ENCODE measurements around the gene NPFF.
"Not testable (repeated sequence)": the region's sequence is repeated elsewhere in the genome, so short reads cannot be mapped to it uniquely, and the experiment has no call there.

Gene NPFF, protein sequence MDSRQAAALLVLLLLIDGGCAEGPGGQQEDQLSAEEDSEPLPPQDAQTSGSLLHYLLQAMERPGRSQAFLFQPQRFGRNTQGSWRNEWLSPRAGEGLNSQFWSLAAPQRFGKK

DNA sequence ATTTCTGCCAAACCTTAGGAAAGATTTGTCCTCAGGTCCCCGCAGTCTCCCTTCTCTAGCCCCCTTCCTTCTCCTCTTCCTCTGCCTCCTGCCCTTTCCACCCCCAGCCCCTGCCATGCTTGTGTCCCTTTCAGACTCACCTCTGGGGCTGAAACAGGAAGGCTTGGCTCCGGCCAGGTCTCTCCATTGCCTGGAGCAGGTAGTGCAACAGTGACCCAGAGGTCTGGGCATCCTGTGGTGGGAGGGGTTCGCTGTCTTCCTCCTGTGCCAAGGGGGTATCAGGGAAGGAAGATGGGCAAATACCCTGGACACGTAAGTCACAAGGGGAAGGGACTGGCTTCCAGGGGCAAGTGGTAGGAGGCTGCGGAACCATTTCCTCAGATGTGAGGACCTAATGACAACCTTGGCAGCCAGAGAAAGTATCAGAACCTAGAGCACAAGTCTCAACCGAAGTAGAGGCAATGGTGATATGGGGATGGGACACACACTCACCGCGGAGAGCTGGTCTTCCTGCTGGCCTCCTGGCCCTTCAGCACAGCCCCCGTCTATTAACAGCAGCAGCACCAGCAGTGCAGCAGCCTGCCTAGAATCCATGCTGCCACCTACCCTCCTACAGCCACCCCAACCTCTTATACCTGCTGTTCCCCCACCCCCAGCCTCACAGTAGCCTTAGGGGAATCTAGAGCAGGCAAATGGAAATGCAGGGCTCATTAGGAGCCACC is at the start of gene NPFF:
Gene NPFF, minus strand, starts transcription at position 604 of the 722 bp plus-strand sequence. Its CDS starts 10 bp downstream, at position 594.
- DNase-seq (ENCODE audit: low read depth in 2 of 2), result no peak

DNA sequence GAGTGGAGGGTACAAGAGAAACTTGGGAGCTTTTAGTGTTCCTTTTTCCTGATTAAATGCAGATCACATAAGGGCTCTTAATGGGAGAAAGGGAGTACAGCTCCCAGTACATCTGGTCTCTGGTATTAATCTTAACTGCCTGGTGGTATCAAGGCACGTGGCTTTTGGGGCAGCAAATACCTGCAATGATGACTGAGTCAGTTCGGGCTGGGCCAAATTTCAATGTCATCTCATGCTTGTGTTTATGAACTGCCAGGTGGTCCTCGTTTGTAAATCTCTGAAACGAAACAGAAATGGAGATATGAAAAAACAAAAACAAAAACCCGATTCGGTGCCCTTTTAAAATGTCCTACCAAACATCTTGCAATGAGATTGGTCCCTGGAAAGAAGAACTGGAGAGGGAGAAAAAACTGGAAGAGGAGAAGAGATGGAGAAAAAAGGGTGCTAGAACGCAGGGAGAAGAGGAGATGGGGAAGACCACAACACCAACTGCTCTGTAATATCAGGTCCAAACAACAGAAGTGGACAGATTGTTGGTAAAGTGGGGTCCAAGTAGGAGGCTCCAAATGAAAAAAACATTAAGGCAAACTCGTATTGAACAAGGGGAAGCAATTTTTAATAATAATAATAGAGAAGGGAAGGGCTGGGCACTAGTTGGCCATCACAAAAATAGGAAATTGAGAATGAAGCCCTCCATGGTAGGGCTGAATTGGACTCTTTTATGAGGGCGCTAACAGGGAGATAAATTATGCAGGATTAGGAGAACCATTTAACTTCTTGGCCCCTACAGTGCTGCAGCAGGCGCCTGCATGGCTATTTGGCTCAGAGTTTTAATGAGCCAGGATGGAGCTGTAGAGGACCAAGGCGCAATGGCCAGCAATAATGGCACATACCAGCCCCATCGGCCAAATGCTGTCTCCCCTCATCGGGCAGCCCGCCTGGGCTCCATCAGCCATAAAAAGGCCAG is 45.4 kb upstream of the NPFF start:
- no peak for DNase-seq (ENCODE audit: low read depth in 2 of 2)

DNA sequence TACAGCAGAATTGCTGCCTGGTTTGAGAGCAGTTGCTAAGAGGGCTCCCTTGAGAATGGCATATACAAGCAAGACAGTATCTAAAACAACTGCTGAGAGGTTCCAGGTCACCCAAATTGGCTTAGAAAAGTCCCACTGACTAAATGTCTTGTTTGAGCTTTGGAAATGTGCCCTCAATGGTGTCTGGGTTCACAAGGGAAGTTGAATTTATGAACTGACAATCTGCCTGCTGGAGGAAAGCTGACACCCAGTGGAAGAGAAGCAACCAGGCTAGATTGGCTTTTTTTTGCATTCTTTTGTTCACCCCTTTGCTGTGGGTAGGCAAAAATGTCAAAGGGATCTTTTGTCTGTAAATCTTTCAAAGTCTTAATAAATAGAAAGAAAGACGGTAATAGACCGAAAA is 44.6 kb upstream of the NPFF start:
- DNase-seq (ENCODE audit: low read depth in 2 of 2), result no peak

DNA sequence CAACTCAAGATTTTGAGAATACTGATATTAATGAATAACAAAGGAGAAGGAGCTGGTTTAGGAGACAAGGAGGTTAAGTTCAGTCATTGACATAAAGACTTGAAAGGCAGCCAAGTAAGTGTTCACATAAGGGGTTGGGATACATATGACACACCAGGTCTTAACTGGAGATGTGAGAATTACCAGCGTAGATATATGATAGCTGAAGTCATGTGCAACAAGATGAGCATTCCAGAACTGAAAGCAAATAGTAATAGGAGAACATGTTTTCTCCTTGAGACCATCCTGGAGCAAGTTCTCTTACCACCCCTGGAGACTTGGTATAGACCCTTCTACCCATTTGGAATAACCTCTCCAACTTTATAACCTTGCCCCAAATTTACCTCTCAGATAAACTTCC is 43.3 kb upstream of the NPFF start:
- DNase-seq (ENCODE audit: low read depth in 2 of 2), result no peak

DNA sequence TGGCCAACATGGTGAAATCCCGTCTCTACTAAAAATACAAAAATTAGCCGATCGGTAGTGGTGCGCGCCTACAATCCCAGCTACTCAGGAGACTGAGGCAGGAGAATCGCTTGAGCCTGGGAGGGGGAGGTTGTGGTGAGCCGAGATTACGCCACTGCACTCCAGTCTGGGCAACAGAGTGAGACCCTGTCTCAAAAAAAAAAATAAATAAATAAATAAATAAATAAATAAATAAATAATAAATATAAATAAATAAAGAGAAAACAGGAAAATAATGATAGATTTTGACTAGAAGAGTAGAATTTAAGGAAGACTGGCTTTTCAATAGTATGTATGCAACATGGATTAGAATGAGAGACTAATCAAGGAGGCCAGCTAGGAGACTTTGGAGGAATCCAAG is 42.8 kb upstream of the NPFF start:
- not testable (repeated sequence) for DNase-seq (ENCODE audit: low read depth in 2 of 2)

DNA sequence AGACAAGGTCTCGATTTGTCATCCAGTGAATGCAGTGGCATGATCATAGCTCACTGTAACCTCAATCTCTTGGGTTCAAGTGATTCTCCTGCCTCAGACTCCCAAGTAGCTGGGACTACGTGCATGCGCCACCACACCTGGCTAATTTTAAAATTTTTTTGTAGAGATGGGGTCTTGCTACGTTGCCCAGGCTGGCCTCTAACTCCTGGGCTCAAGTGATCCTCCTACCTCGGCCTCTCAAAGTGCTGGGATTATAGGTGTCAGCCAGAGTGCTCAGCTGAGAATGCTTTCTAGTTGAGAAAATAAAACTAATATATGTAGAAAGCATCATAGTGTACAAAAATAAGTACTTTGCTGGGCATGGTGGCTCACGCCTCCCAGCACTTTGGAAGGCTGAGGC is 41.1 kb upstream of the NPFF start:
- not testable (repeated sequence) for DNase-seq (ENCODE audit: low read depth in 2 of 2)

DNA sequence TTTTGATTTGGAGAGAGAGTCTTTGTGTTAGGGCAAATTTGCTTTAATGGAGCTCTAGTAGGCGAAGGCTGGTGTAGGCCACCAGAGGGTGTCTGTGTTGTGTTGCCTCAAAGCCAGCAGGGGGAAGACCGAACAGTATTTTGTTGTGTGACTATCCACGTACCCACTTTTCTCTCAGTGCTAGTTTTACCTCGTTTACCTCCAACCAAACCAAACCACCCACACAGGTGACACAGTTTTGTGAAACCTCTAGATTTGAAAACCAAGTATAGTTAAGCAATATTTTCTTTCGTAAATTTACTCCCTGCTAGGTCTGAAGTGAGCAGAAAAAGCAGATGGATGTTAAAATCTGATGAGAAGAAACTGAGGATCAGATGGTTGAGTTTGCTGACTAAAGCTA is 36.3 kb upstream of the NPFF start:
- peak in 1 of 2 donors; percentile 3 for DNase-seq (ENCODE audit: low read depth in 2 of 2)

DNA sequence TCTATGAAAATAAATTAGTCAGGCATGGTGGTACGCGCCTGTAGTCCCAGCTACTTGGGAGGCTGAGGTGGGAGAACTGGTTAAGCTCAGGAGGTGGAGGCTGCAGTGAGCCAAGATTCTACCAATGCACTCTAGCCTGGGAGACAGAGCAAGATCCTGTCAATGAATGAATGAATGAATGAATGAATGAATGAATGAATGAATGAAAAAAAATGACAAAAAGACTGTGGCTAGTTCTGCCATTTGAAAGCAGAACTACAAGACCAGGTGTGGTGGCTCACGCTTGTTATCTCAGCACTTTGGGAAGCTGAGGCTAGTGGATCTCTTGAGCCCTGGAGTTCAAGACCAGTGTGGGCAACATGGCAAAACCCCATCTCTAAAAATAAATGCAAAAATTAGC is 32.2 kb upstream of the NPFF start:
- DNase-seq (ENCODE audit: low read depth in 2 of 2), result no peak

DNA sequence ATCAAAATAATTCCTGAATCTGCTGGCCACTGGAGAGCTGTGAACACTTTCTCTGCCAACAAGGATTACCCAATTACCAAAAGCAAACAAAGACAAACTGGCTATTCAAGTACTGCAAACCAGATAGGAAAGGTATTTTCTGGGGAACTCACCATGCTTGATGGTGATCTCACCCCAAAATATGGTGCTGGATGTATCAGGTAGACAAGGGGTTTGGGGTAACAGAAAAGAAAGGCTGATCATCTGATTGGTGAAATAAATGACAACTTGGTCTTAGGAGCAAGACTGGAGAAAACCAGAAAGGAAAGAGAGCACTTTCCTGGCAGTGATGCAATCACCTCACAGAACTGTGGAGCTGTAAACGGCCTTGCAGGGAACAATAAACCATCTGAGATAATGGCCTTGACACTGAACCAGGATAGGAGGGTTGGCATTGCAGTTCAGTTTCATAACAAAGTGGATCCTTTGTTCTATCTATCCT is 31.0 kb upstream of the NPFF start:
- DNase-seq (ENCODE audit: low read depth in 2 of 2), result no peak

DNA sequence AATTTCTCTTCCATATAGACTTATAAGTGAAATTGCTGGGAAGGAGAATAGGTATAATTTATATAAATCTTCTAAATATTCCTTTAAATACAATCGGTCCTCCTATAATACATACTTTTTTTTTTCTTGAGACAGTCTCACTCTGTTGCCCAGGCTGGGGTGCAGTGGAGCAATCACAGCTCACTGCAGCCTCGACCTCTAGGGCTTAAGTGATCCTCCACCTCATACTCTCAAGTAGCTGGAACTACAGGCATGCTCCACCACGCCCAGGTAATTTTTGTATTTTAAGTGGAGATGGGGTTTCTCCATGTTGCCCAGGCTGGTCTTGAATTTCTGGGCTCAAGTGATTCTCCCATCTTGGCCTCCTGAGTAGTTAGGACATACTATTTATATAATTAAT is 29.7 kb upstream of the NPFF start:
- DNase-seq (ENCODE audit: low read depth in 2 of 2), result no peak

DNA sequence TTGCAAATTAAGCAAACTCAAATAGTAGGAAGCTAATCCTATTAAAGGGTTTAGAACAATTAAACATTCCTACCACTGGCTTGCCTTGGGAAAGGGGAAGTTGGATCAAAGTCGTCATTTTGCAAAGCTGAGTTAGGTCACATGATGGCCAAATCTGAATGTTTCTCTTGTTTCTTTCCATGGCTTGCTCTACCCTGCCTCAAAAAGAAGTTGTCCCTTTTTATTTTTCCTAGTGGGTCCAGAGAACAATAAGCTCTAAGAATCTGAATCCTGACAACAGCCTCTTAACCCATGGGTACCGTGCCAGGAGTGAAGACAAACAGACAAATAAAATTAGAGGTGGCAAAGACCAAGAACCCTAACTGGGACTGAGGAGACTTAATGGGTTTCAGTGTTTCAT is 26.2 kb upstream of the NPFF start:
- DNase-seq (ENCODE audit: low read depth in 2 of 2), result no peak

DNA sequence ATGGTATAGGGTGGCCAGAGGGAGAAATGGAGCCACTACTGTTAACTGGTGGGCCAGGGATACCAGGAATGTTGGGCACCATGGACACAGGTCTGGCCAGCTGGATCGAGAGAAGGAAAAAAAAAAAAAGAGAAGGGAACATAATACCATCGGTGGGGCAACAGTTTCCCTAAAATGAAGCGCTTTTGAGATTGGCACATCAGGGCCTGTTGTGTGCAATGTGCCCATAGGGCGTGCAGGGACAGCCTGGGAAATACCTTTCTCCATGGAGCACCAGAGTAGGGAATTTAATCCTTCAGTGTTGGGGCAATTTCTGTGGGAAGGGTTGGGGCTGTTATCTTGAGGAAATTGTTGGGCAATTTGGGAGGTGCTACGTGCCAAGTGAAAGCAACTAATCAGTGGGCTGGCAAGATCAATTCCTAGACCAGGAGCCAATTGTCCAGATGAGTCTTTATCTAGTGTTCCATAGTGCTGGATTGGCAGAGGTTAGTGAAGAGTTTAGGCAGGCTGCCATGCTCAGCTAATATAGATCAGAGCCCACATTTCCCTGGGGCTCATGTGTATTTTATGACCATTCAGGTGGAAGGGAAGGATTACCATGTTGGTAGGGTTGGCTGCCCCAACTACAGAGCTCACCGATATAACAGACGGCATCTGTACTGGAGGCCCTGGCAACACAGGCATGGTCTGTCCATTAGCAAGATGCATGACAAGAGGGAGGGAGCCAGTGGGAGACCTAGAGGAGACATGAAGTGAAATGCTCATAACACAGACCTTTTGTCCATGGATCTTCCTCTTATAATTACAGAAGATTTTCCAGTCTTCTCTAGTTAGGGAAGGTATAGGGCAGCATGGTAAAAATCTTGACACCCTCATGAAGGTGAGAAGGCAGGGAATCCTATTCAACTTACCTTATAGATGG is 25.5 kb upstream of the NPFF start:
- DNase-seq (ENCODE audit: low read depth in 2 of 2), result no peak

DNA sequence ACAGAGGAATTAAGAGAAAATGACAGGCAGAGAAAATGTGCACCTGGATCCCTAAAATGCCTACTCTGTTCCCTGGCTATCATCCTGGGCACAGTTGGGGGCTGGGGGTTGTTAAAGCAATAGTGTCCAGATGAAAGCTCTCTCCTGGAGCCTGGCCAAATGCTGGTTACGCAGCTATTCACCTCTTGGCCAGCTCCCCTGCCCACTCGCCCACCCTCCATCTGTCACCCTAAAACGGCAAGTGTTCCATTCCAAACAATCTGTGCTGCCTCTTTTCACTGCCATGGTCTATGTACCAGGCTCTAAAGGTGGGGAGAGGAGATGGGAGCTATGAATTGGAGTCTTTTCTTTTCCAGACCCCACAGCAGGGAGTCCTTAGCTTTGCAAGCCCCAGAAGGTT is 24.7 kb upstream of the NPFF start:
- DNase-seq (ENCODE audit: low read depth in 2 of 2), result no peak

DNA sequence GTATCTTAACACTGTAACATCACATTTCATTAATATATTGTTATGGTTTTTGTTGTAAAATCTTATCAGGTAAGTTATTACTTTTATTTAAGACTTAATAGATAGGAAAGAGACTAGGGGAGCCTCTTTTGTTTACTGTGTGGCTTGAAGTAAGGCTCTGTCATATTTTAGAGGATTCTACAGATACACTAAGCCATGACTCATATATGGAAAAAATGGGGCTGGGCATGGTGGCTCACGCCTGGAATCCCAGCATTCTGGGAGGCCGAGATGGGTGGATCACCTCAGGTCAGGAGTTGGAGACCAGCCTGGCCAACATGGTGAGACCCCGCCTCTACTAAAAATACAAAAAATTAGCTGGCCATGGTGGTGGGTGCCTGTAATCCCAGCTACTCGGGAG is 23.6 kb upstream of the NPFF start:
- no peak for DNase-seq (ENCODE audit: low read depth in 2 of 2)

DNA sequence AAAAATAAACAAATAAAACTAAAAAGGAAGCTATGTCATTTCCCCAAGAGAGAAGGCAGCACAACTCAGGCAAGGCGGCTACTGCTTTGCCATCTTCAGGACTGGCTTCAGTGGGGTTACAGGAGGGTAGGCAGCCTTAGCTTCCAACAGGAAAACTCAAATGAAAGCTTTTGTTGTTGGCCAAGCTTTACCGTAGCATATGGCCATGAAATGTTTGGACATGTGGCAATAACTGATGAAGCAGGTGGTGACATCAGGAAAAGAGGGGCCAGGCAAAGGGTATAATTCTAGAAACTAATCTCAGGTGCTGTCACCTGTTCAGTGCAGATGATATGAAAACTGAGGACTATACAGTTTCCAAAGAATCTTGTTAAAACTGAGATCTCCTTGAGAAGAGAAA is 22.8 kb upstream of the NPFF start:
- DNase-seq (ENCODE audit: low read depth in 2 of 2), result no peak

DNA sequence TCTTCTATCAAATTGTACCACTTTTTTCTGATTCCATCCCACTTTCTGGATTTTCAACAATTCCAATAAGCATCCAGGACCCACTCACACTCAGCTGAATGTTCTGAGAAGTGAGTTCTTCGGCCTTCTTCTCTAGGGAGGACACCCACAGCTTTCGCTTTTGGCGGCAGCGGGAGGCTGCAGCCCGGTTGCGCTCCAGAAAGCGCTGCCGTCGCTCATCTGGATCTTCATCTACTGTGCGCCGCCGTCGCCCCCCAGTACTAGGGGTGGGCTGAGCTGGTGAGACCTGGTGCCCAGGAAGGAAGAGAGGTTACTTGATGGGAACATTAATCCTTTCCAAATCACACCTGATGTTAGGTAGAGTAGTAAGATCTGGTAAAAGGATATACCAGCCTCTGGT is 17.2 kb upstream of the NPFF start:
- no peak for DNase-seq (ENCODE audit: low read depth in 2 of 2)

DNA sequence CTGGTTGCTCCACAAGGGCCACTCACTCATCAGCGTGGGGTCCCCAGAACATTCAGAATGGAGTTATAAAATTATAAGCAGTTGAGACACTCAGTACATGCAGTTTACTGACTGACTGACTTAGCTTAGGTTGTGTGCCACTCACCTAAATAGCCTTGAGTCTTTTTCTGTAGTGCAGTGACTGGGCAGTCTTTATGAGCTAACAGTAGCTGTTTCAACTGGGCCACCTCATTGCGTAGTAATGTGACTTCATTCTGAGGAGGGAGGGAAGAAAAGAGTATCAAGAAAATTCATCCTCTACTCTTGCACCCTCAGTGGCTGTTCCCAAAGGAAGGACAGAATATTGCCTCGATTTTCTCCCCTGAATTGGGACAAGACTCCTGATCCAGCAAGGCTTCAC is 15.8 kb upstream of the NPFF start:
- DNase-seq (ENCODE audit: low read depth in 2 of 2), result no peak

DNA sequence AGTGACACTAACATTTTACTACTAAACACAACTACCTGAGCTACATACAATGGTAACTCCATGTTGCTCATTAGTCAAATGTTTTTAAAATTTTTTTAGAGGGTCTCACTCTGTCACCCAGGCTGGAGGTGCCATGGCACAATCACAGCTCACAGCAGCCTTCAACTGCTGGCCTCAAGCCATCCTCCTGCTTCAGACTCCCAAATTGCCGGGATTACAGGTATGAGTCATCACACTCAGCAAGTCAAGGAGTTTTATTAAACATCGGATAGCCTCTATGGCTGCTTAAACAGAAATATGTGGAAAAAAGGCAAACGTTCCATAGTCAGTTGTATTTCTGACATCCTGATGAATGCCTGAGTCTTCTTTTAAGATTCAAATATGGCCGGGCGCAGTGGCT is 11.1 kb upstream of the NPFF start:
- DNase-seq (ENCODE audit: low read depth in 2 of 2), result no peak

DNA sequence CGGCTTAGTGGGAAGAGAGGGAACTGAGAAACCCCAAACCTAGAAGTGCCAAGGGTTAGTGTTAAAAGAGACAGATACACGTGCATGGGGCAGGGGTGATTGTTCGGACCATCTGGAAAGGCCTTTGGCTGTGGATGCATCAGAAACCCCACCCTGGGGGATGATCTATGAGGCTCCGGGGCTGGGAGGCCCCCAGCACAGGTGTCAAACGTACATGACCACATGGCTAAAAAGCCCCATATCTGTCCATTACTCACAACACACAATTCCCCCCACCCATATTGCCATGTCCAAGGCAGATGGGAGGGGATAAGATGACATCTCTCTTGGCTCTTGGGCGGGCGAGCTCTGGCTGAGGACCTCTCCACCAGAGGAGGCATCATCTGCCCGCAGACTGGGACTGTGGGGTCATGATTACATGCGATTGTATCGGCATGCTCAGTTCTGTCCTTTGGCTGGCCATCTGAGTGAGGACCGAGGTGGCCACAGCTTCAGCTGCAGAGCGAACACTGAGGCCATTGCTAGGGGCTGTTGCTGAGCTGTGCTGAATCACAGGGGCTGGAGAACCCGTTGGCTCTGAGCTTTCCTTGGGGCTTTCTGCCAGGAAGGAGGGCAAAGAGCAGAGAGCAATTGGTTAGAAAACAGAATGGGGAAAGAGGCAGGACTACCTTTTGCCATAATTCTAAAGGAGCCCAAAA is 9.6 kb upstream of the NPFF start:
- DNase-seq (ENCODE audit: low read depth in 2 of 2), result no peak

DNA sequence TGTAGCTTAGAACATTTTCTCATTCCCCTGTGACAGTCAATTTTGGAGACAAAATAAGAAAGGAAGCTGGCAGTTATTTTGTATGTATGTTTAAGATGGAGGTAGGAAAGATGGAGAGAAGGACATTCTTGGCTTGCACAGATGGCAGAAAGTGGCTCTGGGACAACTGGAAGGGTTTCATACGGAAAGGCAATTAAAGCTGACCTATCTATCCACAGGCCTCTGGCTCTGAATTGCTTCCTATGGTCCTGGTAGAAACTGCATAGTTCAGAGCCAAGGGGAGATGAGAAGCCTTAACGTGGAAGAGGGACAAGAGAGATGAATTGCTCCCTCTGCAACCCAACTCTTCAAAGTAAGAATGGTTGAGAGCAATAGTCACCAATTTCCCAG is 8.0 kb upstream of the NPFF start:
- no peak for DNase-seq (ENCODE audit: low read depth in 2 of 2)
